Endothelial cell (in vitro differentiated cells): Measurements from ENCODE around the gene FDXR. TPM values are rescaled to one million over a fixed set of nuclear protein-coding genes. Genes with fewer than 3 reads are reported as not detected.

Experiments
- DNase-seq: peaks from one replicate; pipeline ENCODE4 v3.0.0; 2021; ENCODE audit warnings: low spot score
- H3K27ac Mint-ChIP-seq: one replicate; pipeline ENCODE4 v1.8.0; 2021; ENCODE audit warnings: mixed read lengths, inconsistent platforms; ENCODE audit not compliant: unreplicated experiment
- H3K27me3 Mint-ChIP-seq: one replicate; pipeline ENCODE4 v1.8.0; 2021; ENCODE audit warnings: mild to moderate bottlenecking, moderate library complexity, mixed read lengths, inconsistent platforms; ENCODE audit not compliant: unreplicated experiment
- H3K36me3 Mint-ChIP-seq: one replicate; pipeline ENCODE4 v1.8.0; 2021; ENCODE audit warnings: mild to moderate bottlenecking, low read depth, mixed read lengths, inconsistent platforms; ENCODE audit not compliant: unreplicated experiment
- H3K4me1 Mint-ChIP-seq: one replicate; pipeline ENCODE4 v1.8.0; 2021; ENCODE audit warnings: mild to moderate bottlenecking, mixed read lengths, inconsistent platforms; ENCODE audit not compliant: unreplicated experiment
- H3K4me3 Mint-ChIP-seq: one replicate; pipeline ENCODE4 v1.8.0; 2021; ENCODE audit warnings: mild to moderate bottlenecking, mixed read lengths, inconsistent platforms; ENCODE audit not compliant: unreplicated experiment
- H3K9me3 Mint-ChIP-seq: one replicate; pipeline ENCODE4 v1.8.0; 2021; ENCODE audit warnings: mixed read lengths, inconsistent platforms; ENCODE audit not compliant: unreplicated experiment
- CTCF ChIP-seq: fragments of 200-600 bp; sonication (generic); IDR thresholded peaks from one replicate; pipeline ENCODE4 v1.5.0; 2021; ENCODE audit warnings: antibody characterized with exemption; ENCODE audit not compliant: unreplicated experiment
- total RNA-seq: library from RNA; stranded (reverse); fragmentation: NEBNext Ultra II Directional; extraction: Animal tissue kit (Norgen Biotek cat#: 25700); gene quantifications from one replicate; pipeline ENCODE4 v1.2.1, GENCODE V29; 2021; ENCODE audit not compliant: unreplicated experiment

FDXR gene
- total RNA-seq, 1 donor from 2014 or later, result 22.1 TPM

GRCh38 chr17:74822335-74822938, 50.4 kb downstream of the FDXR start:
- DNase-seq, result no peak
- H3K36me3 Mint-ChIP-seq, result peaks cover 26% of the 10 kb centered on the region
- TF ChIP-seq CTCF, result no peak
- peaks cover 11% of the 10 kb centered on the region for H3K27me3 Mint-ChIP-seq
- no peak overlapping the region for H3K4me3 Mint-ChIP-seq
- no peaks in the 10 kb centered on the region for H3K4me1 Mint-ChIP-seq
- H3K27ac Mint-ChIP-seq, result no peak overlapping the region
- H3K9me3 Mint-ChIP-seq, result no peaks in the 10 kb centered on the region

DNA sequence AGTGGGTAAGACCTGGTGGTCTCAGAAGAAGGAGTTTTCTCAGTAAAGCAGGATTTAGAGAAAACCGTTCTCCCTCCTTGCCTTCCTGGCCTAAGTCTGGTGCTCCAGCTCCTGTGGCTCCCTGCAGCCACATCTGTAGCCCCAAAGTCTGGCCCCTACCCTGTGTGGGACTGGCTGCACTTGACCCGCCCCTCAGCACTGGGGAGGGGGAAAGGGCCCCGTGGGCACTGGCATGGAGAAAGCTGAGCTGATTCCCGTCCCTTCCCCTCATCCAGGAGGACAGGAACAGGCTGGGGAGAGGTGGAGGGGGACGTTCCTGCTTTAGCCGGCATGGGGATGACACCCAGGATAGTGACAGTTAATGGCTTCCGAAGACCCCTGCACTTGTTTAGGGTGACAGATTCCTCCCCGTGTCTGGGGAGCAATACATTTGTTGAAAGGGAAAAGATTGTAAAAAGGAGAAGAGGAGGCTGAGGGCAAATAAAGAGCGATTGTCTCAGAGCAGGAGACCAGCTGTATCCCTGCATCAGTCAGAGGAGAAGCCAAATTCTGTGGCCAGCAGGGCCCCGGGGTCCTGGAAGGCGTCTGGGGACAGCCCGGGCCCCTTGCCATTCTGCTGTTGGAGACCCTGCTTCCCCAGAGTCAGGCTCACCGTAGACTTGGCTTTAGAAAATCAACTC, 51.0 kb downstream of the FDXR start:
- H3K27me3 Mint-ChIP-seq, result peaks cover 11% of the 10 kb centered on the region
- H3K9me3 Mint-ChIP-seq, result no peaks in the 10 kb centered on the region
- no peak overlapping the region for H3K27ac Mint-ChIP-seq
- peaks cover 30% of the 10 kb centered on the region for H3K36me3 Mint-ChIP-seq
- TF ChIP-seq CTCF, result no peak
- H3K4me3 Mint-ChIP-seq, result no peak overlapping the region
- H3K4me1 Mint-ChIP-seq, result no peaks in the 10 kb centered on the region
- no peak for DNase-seq

GRCh38 chr17:74819801-74820436, 52.9 kb downstream of the FDXR start:
- no peak for DNase-seq
- Mint-ChIP-seq H3K4me1 (peaks cover 8% of the 10 kb centered on the region), H3K27me3 (peaks cover 11% of the 10 kb centered on the region), H3K9me3 (no peaks in the 10 kb centered on the region), H3K27ac (no peak overlapping the region), H3K4me3 (no peak overlapping the region), H3K36me3 (peaks cover 27% of the 10 kb centered on the region)
- TF ChIP-seq CTCF, result no peak

DNA sequence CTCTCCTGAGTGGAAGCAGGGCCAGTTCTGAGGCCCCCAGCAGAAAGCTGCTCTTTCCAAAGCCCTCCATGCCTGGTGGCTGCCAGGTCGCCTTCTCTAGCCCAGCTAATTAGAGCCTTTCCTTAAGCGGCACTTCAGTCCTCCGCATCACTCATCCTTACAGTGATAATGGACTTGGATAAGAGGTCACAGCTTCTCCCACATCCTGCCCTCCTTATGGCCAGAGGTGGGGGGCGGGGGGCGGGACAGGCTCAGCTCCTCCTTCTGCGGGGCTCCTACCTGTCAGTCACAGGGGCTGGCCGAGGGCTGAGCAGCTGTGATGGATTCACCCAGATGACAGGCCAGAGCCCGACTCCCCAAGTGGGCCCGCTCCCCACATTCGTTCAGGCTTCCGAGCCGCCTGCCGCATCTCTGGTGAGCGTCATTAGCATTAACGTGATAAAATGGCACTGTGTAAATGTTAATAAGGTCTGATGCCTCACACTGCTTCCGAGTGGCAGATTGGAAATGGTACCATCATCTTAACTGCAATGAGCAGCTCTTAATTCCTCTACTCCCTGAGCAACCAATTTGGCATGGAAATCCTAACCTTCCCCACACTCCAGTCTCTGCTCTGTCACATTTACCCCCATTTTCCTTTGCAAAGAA, 54.4 kb downstream of the FDXR start:
- TF ChIP-seq CTCF, result no peak
- no peak overlapping the region for H3K4me3 Mint-ChIP-seq
- H3K27ac Mint-ChIP-seq, result no peak overlapping the region
- H3K36me3 Mint-ChIP-seq, result peaks cover 22% of the 10 kb centered on the region
- DNase-seq, result no peak
- H3K4me1 Mint-ChIP-seq, result peaks cover 8% of the 10 kb centered on the region
- no peaks in the 10 kb centered on the region for H3K9me3 Mint-ChIP-seq
- H3K27me3 Mint-ChIP-seq, result peaks cover 9% of the 10 kb centered on the region
